A549 (cell line): Measurements from ENCODE around the gene FGF23. TPM values are rescaled to one million over a fixed set of nuclear protein-coding genes. Genes with fewer than 3 reads are reported as not detected.
A peak's percentile ranks its signal among the peaks of the same experiment; 100 is the strongest.

Source experiments
- ATAC-seq, 2 experiments: fragments of 200-7000 bp in 1 of 2; fragments of >200 bp in 1 of 2; cut with Nextera tagmentation in 1 of 2; cut with Tn5 transposase in 1 of 2; 3 replicates each; pipeline versions ENCODE4 v1.8.0 to v1.9.1; 2018 to 2020; ENCODE audit warnings: mild to moderate bottlenecking in 1 of 2, moderate library complexity in 1 of 2
- CTCF ChIA-PET: fragments of 300-600 bp; sonication (Branson Sonifier 250); formaldehyde crosslinking; extraction: SDS; loops from one replicate; lab custom pipeline; 2021; ENCODE audit warnings: antibody characterized with exemption, inconsistent platforms; lab: Yijun Ruan, JAX
- POLR2A ChIA-PET: fragments of 350-600 bp; formaldehyde crosslinking; extraction: SDS; loops from one replicate; lab custom pipeline; 2021; ENCODE audit warnings: antibody characterized with exemption, inconsistent platforms; lab: Yijun Ruan, JAX
- DNase-seq, 2 experiments: peaks; one replicate each; pipeline versions ENCODE4 v3.0.0 to v3.0.0-alpha.2; 2011 to 2016; ENCODE audit warnings: low read depth in 1 of 2, low spot score in 1 of 2
- FAIRE-seq: peaks from 2 replicates; lab custom pipeline; 2011; peaks lifted over from hg19 to GRCh38; lab: Jason Lieb, UNC
- H3K27ac ChIP-seq, 2 experiments: fragments of >200 bp; sonication (Bioruptor Twin); formaldehyde crosslinking; 3 replicates each; pipeline ENCODE4 v1.5.1; 2016 to 2017
- H3K4me1 ChIP-seq: fragments of >200 bp; sonication (Bioruptor Twin); formaldehyde crosslinking; 3 replicates; pipeline ENCODE4 v1.6.1; 2016
- H3K4me2 ChIP-seq: fragments of >200 bp; sonication (Bioruptor Twin); formaldehyde crosslinking; 3 replicates; pipeline ENCODE4 v1.6.1; 2016
- H3K4me3 ChIP-seq: fragments of >200 bp; sonication (Bioruptor Twin); formaldehyde crosslinking; 3 replicates; pipeline ENCODE4 v1.5.1; 2016
- H3K9me3 ChIP-seq: fragments of >200 bp; sonication (Bioruptor Twin); formaldehyde crosslinking; 3 replicates; pipeline ENCODE4 v1.6.1; 2016
- BHLHE40 ChIP-seq: IDR thresholded peaks from 2 replicates; pipeline ENCODE4 v1.6.1; 2012; ENCODE audit warnings: low read depth, low read length, inconsistent platforms
- CBX8 ChIP-seq: fragments of 200-600 bp; sonication (generic); IDR thresholded peaks from 2 replicates; pipeline ENCODE4 v1.6.1; 2016
- CEBPB ChIP-seq, 2 experiments: fragments of >200 bp in 1 of 2; sonication (Bioruptor Twin) in 1 of 2; formaldehyde crosslinking in 1 of 2; IDR thresholded peaks; 2 replicates each; pipeline ENCODE4 v1.6.1; 2012 to 2016
- CHD2 ChIP-seq: fragments of 150-350 bp; IDR thresholded peaks from 2 replicates; pipeline ENCODE4 v1.6.1; 2014; ENCODE audit warnings: low read length; ENCODE audit not compliant: partially characterized antibody
- CTCF ChIP-seq: fragments of >200 bp; sonication (Bioruptor Twin); formaldehyde crosslinking; IDR thresholded peaks from 3 replicates; pipeline ENCODE4 v1.5.1; 2016
- EHMT2 ChIP-seq: fragments of 200-600 bp; sonication (generic); IDR thresholded peaks from 2 replicates; pipeline ENCODE4 v1.6.1; 2016; ENCODE audit warnings: antibody characterized with exemption, low read depth, mild to moderate bottlenecking, moderate library complexity
- ELK1 ChIP-seq: fragments of 150-350 bp; IDR thresholded peaks from 2 replicates; pipeline ENCODE4 v1.6.1; 2014; ENCODE audit warnings: low read depth, mild to moderate bottlenecking, low read length
- FOSB ChIP-seq: fragments of 250-450 bp; sonication (Bioruptor Pico); IDR thresholded peaks from 2 replicates; pipeline ENCODE4 v1.5.0; 2020; ENCODE audit warnings: mild to moderate bottlenecking, moderate library complexity
- FOXS1 ChIP-seq: fragments of 250-450 bp; sonication (Bioruptor Pico); IDR thresholded peaks from 2 replicates; pipeline ENCODE4 v1.5.0; 2020; ENCODE audit warnings: mild to moderate bottlenecking, moderate library complexity
- HDAC2 ChIP-seq: fragments of 200-600 bp; sonication (generic); IDR thresholded peaks from 2 replicates; pipeline ENCODE4 v1.6.1; 2016
- HEYL ChIP-seq: fragments of 250-450 bp; sonication (Bioruptor Pico); IDR thresholded peaks from 2 replicates; pipeline ENCODE4 v1.8.0; 2021; ENCODE audit warnings: mild to moderate bottlenecking, moderate library complexity
- JUNB ChIP-seq: fragments of >200 bp; sonication (Bioruptor Twin); formaldehyde crosslinking; IDR thresholded peaks from 2 replicates; pipeline ENCODE4 v1.6.1; 2016
- KDM1A ChIP-seq: fragments of 200-600 bp; sonication (generic); IDR thresholded peaks from 2 replicates; pipeline ENCODE4 v1.6.1; 2016; ENCODE audit warnings: low read depth, mild to moderate bottlenecking
- MAFK ChIP-seq: fragments of 450-650 bp; IDR thresholded peaks from 2 replicates; pipeline ENCODE4 v1.6.1; 2014; ENCODE audit not compliant: partially characterized antibody
- MAX ChIP-seq: IDR thresholded peaks from 2 replicates; pipeline ENCODE4 v1.6.1; 2012
- NFE2L2 ChIP-seq: fragments of 150-350 bp; conservative IDR thresholded peaks from 2 replicates; pipeline ENCODE4 v1.6.1; 2014; ENCODE audit warnings: low read length
- NR3C1 ChIP-seq: fragments of >200 bp; sonication (Bioruptor Twin); formaldehyde crosslinking; IDR thresholded peaks from 3 replicates; pipeline ENCODE4 v1.6.1; 2017
- PBX3 ChIP-seq: IDR thresholded peaks from 2 replicates; pipeline ENCODE4 v1.6.1; 2012
- POLR2A ChIP-seq: IDR thresholded peaks from 2 replicates; pipeline ENCODE4 v1.6.1; 2012; ENCODE audit warnings: mild to moderate bottlenecking, low read length
- POLR2AphosphoS2 ChIP-seq: conservative IDR thresholded peaks from 2 replicates; pipeline ENCODE4 v1.6.1; 2012; ENCODE audit warnings: low read length, improper control_type of control experiment, inconsistent platforms
- RAD21 ChIP-seq, 2 experiments: fragments of >200 bp in 1 of 2; sonication (Bioruptor Twin) in 1 of 2; formaldehyde crosslinking in 1 of 2; IDR thresholded peaks in 1 of 2; conservative IDR thresholded peaks in 1 of 2; 2 replicates in 1 of 2; 3 replicates in 1 of 2; pipeline ENCODE4 v1.6.1; 2012 to 2018; ENCODE audit warnings: inconsistent platforms in 1 of 2
- RARB ChIP-seq: fragments of 250-450 bp; sonication (Bioruptor Pico); IDR thresholded peaks from 2 replicates; pipeline ENCODE4 v1.8.0; 2021; ENCODE audit warnings: mild to moderate bottlenecking, moderate library complexity
- RCOR1 ChIP-seq: fragments of 150-350 bp; IDR thresholded peaks from 2 replicates; pipeline ENCODE4 v1.6.1; 2014; ENCODE audit warnings: antibody characterized with exemption, low read length, low read depth
- RNF2 ChIP-seq: fragments of 200-600 bp; sonication (generic); IDR thresholded peaks from 2 replicates; pipeline ENCODE4 v1.6.1; 2016; ENCODE audit warnings: low read depth, mild to moderate bottlenecking, antibody characterized with exemption, moderate library complexity, borderline replicate concordance
- SREBF2 ChIP-seq: fragments of 450-650 bp; IDR thresholded peaks from 2 replicates; pipeline ENCODE4 v1.6.1; 2014; ENCODE audit warnings: mild to moderate bottlenecking, moderate library complexity
- TP53 ChIP-seq: fragments of 250-450 bp; sonication (Bioruptor Pico); IDR thresholded peaks from 2 replicates; pipeline ENCODE4 v1.5.0; 2021; ENCODE audit warnings: mild to moderate bottlenecking, moderate library complexity
- USF2 ChIP-seq: fragments of 450-650 bp; IDR thresholded peaks from 2 replicates; pipeline ENCODE4 v1.6.1; 2014; ENCODE audit warnings: antibody characterized with exemption
- WGBS: methylation state at CpG from one replicate; pipeline ENCODE4 v1.1.6; 2017; ENCODE audit errors: missing lambda C conversion rate; 5-methylcytosine and 5-hydroxymethylcytosine counted together
- polyA plus RNA-seq, 4 experiments: library from polyadenylated mRNA; depleted of rRNA in 3 of 4; stranded (reverse); fragments of >200 nt; fragmentation: RNase III in 1 of 4; extraction: RNeasy Plus Mini Kit Qiagen cat#74134 plus additional on column Dnase treatment in 1 of 4; gene quantifications; 2 replicates in 3 of 4; 3 replicates in 1 of 4; pipeline ENCODE4 v1.2.3, GENCODE V29; 2011 to 2017

FGF23 gene
- polyA plus RNA-seq, 2 of the 4 experiments (the other 2 are of a cell fraction), result not detected

- TF ChIP-seq RAD21 (conservative IDR thresholded peaks at IDR 0.05 in 1 of 2, IDR thresholded peaks at IDR 0.05 in 1 of 2) (no peak), PBX3 (no peak)
Observed at GRCh38 chr12:4401117-4401516, 21.6 kb upstream of the FGF23 start (continued).

GRCh38 chr12:4395818-4396217 is 16.3 kb upstream of the FGF23 start:
- 0% methylated on average over 2 of the region's 2 CpGs for WGBS
- no peak for DNase-seq
- no peak overlapping the region for H3K4me2 ChIP-seq
- FAIRE-seq, result no peak
- no peaks in the 10 kb centered on the region; the same call in 2 of the 3 replicates for H3K9me3 ChIP-seq
- POLR2A ChIA-PET, result no interaction called here
- CTCF ChIA-PET, result no interaction called here
- TF ChIP-seq POLR2A (no peak), CBX8 (no peak), SREBF2 (no peak), RAD21 (conservative IDR thresholded peaks at IDR 0.05 in 1 of 2, IDR thresholded peaks at IDR 0.05 in 1 of 2) (no peak), POLR2AphosphoS2 (no peak), MAX (no peak), NR3C1 (no peak), ELK1 (no peak), FOXS1 (CRISPR knock-in tag) (no peak), HEYL (CRISPR knock-in tag) (no peak), TP53 (CRISPR knock-in tag) (no peak), NFE2L2 (no peak), RCOR1 (no peak), KDM1A (no peak), CEBPB (IDR thresholded peaks at IDR 0.05) (no peak), JUNB (no peak)
- TF ChIP-seq, all 56 proteins: peak for 0
- ATAC-seq, result no peak
- H3K4me1 ChIP-seq, result no peaks in the 10 kb centered on the region
- H3K4me3 ChIP-seq, result no peak overlapping the region
- no peak overlapping the region for H3K27ac ChIP-seq

- CTCF ChIA-PET, result interaction anchor here (0.6 to 1.0 kb wide), 2 partner anchors 12 to 116 kb away, joined by 3 read pairs; no protein-coding TSS in a partner anchor
- no peak for DNase-seq
- Histone ChIP-seq H3K4me1 (no peaks in the 10 kb centered on the region), H3K4me2 (no peak overlapping the region), H3K27ac (no peak overlapping the region), H3K4me3 (no peak overlapping the region), H3K9me3 (no peaks in the 10 kb centered on the region)
- TF ChIP-seq CBX8 (peak; percentile 87), RNF2 (peak; percentile 81), BHLHE40 (no peak), KDM1A (no peak)
- no peak for ATAC-seq
- WGBS, result 3% methylated on average over 5 of the region's 5 CpGs
- FAIRE-seq, result no peak
- POLR2A ChIA-PET, result no interaction called here
Observed at GRCh38 chr12:4393211-4393610, 13.7 kb upstream of the FGF23 start.

GRCh38 chr12:4392223-4392742 is 12.8 kb upstream of the FGF23 start:
- no peak overlapping the region for H3K27ac ChIP-seq
- FAIRE-seq (no peak), ATAC-seq (peak in 1 of 2 experiments; percentile 21; a peak in 1 of 6 replicates), DNase-seq (no peak)
- WGBS, result 24% methylated on average over 9 of the region's 15 CpGs
- ChIA-PET CTCF (interaction anchor here (1.0 kb wide), 1 partner anchor 115 kb away, joined by 3 read pairs; no protein-coding TSS in a partner anchor), POLR2A (no interaction called here)
- H3K4me3 ChIP-seq, result no peak overlapping the region
- H3K4me1 ChIP-seq, result no peaks in the 10 kb centered on the region
- H3K9me3 ChIP-seq, result no peaks in the 10 kb centered on the region
- TF ChIP-seq CHD2 (no peak), BHLHE40 (no peak), CTCF (no peak), MAX (no peak), MAFK (no peak), RARB (CRISPR knock-in tag) (no peak), HDAC2 (no peak), FOSB (CRISPR knock-in tag) (no peak), USF2 (no peak), EHMT2 (no peak)
- no peak overlapping the region for H3K4me2 ChIP-seq
